OCI-LY1 (cell line): Measurements from ENCODE around the gene MROH7.

Source experiments
- CTCF ChIP-seq: fragments of 200-600 bp; sonication (generic), shearing (Covaris generic); IDR thresholded peaks from 2 replicates; pipeline ENCODE4 v1.5.1; 2017; ENCODE audit warnings: mild to moderate bottlenecking, antibody characterized with exemption, low read length, moderate library complexity, mixed read lengths
- EZH2 ChIP-seq: fragments of 200-600 bp; sonication (generic), shearing (Covaris generic); IDR thresholded peaks from 2 replicates; pipeline ENCODE4 v1.8.0; 2017; ENCODE audit warnings: borderline replicate concordance, mixed run types, mild to moderate bottlenecking, antibody characterized with exemption, low read length, moderate library complexity, mixed read lengths

GRCh38 chr1:54678776-54679643 is 37.4 kb downstream of the MROH7 start:
- no peak for TF ChIP-seq CTCF
- TF ChIP-seq EZH2, result no peak
